Measurements from ENCODE around the gene RAB11B.
"Not testable (repeated sequence)": the region's sequence is repeated elsewhere in the genome, so short reads cannot be mapped to it uniquely, and the experiment has no call there.

RAB11B gene

DNA sequence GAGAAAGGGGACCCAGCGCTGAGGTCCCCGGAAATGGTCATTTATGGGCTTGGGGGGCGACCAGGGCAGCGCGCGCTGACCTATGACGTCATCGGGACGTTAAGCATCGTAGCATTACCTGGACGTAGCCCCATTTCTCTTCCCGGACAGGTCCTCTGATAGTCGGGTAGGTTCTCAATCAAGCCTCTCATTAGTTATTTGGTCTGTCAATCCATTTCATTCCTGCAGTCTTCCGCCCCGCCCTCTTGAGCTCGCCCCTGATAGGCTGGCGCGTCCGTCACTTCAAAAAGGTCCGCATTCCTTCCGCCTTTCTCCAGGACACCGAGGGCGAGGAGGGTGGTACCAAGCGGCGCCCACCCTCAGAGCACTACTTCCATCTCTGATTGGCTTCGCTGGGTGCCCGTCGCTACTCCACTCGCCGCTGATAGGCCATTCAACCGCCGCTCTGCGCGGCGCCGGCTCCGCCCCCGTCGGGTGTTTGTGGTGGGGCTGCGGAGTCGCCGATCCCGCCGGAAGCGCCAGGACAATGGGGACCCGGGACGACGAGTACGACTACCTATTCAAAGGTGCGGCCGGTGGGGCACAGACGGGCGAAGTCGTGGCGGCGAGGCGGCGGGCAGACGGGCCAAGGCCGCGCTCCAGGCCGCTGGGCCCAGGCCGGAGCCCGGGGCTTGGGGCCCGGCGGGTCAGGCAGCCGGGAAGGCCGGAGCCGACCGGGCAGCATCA, at the start of gene RAB11B:
RAB11B (plus strand) TSS at position 470 of the 726 bp plus-strand sequence; CDS start at position 527, 57 bp downstream.
- DNase-seq = peak; percentile 83 to 100 (median 99)

DNA sequence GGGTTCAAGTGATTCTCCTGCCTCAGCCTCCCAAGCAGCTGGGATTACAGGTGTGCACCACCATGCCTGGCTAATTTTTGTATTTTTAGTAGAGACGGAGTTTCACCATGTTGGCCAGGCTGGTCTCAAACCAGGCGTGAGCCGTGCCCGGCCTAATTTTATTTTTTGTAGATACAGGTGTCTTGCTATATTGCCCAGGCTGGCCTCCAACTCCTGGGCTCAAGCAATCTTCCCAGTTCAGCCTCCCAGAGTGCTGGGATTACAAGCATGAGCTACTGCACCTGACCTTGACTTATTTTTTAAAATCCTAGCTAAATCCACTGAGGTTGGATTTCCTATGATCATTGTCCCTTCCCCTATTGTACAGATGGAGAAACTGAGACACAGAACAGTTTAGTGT, 48.7 kb upstream of the RAB11B start:
- DNase-seq = not testable (repeated sequence)

DNA sequence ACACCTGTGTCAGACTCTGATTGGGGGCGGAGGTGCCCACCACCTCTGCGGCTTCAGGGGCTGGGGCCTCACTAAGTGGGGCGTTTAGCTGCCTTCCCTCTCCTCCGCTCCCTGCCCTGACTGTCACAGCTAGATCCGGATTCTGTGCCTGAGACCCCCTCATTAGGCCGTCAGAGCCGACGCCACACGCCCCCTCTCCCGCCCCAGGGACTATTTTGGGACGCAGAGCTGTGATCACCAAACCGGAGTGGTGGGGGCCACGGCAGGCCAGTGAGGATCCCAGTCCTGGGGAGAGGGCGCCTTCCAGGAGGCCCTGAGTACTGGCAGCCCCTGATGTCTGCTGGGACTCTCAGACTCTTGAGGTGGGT, 47.9 kb upstream of the RAB11B start:
- DNase-seq = no peak

DNA sequence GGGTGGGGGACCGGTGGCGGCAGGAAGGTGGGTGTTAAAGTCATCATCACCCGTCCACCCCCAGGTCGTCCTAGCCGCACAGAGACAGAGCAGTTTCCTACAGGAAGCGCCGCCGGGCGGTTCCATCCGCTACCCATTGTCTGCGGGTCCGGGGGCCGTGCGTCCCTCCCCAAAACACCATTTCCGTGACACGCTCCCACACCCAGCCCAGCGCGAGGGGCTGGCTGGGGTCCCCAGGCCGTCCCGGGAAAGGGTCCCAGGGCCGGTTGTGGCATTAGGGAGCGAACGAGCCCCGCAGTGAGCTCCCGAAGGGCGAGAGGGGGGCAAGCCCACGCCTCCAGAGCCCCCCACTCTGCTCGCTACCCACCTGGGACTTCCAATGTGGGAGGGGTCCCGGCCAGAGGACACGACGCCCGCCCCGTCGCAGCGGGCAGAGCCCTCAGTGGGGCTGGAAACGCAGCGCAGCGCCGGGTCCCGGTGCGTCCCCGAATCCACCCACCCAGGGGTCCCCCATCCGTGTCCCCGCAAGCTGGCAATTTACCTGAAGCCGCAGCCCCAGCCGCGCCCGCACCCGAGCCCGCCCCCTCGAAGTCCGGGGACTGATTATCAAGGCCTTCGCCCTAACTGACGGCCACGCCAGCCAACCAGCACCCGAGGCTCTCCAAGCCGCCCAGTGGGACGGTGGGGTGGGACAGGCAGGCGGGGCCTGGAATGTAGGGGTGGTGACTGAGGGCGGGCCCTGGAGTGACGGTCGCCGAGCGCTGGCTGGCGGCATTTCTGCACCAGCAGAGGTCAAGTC, 47.3 kb upstream of the RAB11B start, which contains the start of gene KANK3:
KANK3 (minus strand) TSS at position 579 of the 799 bp plus-strand sequence. CDS start 5,434 bp downstream, outside the sequence.
- DNase-seq = peak in 54 of 56 donors; percentile 4 to 91 (median 74)

DNA sequence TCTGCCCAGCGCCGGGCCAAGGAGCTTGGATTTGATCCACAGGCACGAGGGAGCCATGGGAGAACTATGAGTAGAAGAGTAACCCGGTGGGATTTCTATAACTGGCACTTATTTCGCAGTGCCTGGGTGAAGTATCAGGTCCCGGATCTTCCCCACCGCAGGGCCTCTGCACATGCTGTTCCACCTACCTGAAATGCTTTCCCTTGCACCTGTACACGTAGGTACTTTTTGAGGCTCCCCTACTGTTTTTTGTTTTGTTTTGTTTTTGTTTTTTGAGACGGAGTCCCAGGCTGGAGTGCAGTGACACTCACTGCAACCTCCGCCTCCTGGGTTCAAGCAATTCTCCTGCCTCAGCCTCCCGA, 46.7 kb upstream of the RAB11B start:
- no peak for DNase-seq

DNA sequence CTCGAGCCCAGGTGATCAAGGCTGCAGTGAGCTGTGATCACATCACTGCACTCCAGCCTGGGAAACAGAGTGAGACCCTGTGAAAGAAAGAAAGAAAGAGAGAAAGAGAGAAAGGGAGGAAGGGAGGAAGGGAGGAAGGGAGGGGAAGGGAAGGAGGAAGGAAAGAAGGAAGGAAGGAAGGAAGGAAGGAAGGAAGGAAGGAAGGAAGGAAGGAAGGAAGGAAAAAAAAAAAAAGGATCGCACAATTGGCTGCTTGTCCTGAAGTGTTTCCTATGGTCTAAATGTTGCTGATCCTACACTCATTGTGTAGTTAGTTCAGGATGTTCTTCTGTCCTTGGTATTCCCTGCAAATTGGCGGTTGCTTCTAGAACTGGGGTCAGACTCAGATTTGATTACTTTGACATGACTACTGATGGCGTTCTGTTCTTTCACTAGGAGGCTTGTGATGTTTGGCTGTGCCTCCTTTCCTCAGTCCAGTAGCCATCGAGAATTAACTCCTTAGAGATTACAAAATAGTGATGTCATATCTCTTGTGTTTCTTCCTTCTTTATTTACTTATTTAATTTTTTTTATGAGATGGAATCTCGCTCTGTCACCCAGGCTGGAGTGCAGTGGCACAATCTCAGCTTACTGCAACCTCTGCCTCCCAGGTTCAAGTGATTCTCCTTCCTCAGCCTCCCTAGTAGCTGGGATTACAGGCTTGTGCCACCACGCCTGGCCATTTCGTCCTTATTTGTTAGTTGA, 40.4 kb upstream of the RAB11B start:
- not testable (repeated sequence) for DNase-seq

DNA sequence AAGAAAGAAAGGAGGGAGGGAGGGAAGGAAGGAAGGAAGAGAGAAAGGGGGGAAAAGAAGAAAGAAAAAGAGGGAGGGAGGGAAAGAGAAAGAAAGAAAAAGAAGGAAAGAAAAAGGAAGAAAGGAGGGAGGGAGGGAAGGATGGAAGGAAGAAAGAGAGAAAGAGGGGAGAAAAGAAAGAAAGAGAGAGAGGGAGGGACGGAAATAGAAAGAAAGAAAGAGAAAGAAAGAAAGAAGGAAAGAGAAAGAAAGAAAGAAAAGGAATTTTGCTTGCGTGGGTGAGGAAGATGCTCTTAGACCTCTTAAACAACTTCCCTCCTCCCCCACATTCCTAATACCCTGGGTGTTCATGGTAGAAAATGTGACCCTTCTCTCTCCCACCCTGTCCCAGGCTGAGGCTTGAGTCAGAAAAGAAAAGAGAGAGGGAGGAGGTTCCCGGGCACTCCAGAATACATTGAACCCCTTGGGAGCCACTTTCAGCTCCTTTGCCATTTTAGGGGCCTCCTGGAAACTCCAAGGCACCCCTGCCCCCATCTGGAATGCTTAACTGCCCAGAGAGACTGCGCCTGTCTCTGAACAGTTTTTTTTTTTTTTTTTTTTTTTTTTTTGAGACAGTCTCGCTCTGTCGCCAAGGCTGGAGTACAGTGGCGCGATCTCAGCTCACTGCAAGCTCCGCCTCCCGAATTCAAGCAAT, 37.9 kb upstream of the RAB11B start:
- no peak for DNase-seq

DNA sequence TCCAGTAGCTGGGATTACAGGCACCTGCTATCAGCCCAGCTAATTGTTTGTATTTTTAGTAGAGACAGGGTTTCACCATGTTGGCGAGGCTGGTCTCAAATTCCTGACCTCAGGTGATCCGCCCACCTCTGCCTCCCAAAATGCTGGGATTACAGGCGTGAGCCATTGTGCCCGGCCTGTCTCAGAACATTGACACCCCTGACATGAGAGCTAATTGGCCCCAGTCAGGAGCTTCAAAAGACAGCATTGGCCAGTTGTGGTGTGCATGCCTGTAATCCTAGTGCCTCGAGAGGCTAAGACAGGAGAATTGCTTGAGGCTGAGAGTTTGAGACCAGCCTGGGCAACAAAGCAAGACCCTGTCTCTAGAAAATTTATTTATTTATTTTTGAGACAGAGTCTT, 37.3 kb upstream of the RAB11B start:
- DNase-seq = not testable (repeated sequence)

DNA sequence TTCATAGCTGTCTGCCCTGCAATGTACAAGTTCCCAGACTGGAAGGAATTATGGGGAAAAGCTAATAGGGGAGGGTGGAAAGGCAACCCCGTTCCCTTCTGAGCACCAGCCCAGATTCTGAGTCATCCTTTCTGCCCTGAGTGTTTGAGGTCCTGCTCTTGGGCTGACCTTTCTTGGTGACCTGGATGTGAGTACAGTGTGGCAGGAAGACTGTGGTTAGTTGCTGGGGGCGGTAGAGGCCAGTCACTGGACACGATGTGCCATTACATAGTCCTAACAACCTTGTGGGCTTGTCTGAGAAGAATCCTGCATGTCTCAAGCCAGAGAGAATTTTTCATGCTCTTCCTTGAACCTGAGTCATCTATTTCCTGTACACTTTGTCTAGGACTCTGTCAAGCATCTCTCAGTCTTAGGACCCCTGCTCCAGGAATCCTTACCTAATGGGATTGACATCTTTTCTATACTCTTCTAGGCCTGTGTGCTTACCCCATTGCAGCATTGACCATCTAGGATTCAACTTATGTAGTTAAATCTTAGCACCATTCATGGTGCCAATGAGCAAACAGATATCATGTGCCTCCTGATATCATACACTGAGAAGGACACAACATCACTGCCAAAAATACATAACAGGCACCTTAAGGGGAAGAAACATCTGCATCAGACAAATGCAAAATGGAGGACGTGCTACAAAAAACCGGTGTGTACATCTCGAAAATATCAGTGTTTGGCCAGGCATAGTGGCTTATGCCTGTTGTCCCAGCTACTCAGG, 34.3 kb upstream of the RAB11B start:
- no peak for DNase-seq

DNA sequence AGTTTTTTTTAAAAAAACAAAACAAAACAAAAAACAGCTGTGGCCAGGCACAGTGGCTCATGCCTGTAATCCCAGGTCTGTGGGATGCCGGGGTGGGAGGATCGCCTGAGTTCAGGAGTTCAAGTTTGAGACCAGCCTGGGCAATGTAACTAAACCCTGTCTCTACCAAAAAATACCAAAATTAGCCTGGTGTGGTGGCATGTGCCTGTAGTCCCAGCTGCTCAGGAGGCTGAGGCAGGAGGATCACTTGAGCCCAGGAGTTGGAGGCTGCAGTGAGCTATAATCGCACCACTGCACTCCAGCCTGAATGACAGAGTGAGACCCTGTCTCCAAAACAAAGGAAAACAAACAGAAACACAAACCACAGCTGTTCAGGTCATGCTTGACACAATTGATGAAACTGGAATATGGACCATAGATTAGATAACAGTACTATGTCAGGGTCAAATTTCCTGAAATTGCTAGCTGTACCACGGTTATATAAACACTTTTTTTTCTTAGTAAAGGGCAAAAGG, 33.1 kb upstream of the RAB11B start:
- no peak for DNase-seq

DNA sequence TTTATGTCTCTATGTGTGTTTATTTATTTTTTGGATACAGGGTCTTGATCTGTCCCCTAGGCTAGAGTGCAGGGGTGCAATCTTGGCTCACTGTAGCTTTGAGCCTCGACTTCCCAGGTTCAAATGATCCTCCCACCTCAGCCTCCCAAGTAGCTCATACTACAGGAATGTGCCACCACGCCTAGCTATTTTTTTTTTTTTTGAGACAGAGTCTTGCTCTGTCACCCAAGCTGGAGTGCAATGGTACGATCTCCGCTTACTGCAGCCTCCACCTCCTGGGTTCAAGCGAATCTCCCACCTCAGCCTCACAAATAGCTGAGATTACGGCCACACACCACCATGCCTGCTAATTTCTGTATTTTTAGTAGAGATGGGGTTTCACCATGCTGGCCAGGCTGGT, 31.2 kb upstream of the RAB11B start:
- no peak for DNase-seq

DNA sequence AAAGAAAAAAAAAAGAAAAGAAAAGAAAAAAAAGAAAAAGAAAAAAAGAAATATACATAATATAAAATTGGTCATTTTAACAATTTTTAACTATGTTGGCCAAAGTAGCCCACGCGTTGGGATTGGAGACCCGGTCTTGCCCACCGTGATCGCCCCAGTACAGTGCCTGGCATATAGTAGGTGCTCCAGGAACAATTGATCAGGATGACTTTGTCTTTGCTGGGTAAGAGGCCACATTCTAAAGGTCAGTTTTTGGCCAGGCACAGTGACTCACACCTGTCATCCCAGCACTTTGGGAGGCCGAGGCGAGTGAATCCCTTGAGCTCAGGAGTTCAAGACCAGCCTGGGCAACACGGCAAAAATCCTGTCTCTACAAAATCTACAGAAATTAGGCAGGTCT, 30.0 kb upstream of the RAB11B start:
- no peak for DNase-seq

DNA sequence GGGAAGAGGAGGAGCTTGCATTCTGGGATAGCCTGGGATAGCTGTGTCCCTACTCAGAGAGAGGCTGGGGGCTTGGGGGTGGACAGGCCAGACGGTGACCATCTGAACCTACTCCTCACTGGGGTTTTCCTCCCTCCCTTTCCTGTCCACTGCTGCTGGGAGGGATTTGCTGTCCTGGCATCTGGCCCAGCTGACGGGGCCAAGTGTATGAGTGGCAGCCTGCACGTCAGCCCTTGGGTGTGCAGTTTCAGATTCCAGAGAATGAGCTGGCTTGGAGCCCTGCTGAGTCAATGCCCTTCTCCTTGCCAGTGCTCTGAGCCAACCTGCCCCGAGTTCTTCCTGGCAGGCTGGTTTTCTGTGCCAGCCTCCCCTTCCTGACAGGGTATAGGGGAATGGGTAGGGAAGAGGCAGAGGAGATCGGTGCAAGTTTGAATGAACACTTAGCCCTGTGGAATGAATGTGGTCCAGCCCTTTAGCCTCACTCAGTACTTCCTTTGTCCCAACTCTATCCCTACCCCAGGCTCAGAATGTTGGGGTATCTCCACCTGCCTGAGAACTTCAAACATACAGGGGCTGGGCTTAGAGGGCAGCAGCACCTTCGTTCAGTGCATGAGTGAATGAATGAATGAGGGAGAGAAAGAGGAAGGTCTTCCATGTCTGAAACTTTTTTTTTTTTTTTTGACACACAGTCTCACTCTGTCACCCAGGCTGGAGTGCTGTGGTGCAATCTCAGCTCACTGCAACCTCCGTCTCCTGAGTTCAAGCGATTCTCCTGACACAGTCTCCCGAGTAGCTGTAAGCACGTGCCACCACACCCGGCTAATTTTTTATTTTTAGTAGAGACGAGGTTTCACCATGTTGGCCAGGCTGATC, 28.0 kb upstream of the RAB11B start:
- peak in 52 of 56 donors; percentile 2 to 95 (median 58) for DNase-seq

DNA sequence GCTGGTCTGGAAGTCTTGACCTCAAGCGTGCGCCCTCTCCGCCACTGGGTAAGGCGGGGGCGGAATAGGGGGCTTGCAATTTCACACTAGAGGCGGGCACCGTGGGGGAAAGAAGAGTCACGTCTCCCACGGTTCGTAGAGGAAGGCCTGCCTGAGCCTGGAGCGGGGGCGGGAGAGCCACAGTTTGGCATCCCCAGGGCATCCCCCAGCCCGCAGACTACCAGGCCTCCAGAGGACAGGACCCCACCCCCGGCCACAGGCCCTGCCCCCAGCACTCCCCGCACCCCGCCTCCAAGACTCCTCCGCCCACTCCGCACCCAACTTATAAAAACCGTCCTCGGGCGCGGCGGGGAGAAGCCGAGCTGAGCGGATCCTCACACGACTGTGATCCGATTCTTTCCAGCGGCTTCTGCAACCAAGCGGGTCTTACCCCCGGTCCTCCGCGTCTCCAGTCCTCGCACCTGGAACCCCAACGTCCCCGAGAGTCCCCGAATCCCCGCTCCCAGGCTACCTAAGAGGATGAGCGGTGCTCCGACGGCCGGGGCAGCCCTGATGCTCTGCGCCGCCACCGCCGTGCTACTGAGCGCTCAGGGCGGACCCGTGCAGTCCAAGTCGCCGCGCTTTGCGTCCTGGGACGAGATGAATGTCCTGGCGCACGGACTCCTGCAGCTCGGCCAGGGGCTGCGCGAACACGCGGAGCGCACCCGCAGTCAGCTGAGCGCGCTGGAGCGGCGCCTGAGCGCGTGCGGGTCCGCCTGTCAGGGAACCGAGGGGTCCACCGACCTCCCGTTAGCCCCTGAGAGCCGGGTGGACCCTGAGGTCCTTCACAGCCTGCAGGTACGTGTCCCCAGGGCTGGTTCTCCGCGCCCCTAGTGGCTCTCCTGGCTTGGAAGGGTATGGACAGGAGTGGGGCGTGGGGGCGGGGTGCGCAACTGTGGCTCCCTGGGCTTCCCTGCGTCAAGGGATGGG, 26.1 kb upstream of the RAB11B start, which contains the start of gene ANGPTL4:
ANGPTL4 (plus strand) TSS at position 353 of the 969 bp plus-strand sequence; CDS start at position 520, 167 bp downstream.
- DNase-seq = peak in 43 of 56 donors; percentile 6 to 69 (median 35)

DNA sequence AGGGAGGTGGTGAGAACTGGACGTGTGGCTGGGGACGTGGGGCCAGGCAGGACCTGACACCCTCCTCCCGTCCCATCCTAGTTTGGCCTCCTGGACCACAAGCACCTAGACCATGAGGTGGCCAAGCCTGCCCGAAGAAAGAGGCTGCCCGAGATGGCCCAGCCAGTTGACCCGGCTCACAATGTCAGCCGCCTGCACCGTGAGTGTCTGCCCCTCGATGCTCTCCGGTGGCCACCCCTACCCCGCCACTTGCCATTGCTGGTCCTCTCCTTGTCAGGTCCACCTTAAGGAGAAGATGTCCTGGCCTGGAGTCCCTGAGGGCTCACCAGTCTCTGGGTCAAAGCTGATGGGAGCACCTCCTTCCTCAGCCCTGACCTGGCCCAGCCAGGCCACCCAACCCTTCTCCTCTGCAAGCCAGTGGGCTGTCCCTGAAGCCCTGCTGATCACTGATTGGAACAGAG, 24.0 kb upstream of the RAB11B start:
- DNase-seq = no peak

DNA sequence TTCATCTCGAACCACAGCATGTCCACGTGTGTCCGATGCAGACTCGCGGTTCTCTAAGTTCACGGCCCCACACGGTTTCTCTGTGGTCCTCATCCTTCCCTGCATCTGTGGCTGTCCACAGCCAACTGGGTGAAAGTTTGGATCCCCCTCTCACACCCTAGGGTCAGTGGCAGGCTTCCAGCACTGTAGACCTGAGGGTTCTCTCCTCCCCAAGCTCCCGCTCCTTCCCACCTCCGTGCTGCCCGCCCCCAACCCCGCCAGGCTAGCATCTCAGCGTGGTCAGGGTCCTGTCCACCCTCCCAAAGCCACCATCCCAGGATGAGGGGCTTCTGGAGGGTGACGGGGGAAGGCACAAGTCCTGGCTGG, 23.2 kb upstream of the RAB11B start:
- peak in 13 of 56 donors; percentile 16 to 68 (median 48) for DNase-seq

DNA sequence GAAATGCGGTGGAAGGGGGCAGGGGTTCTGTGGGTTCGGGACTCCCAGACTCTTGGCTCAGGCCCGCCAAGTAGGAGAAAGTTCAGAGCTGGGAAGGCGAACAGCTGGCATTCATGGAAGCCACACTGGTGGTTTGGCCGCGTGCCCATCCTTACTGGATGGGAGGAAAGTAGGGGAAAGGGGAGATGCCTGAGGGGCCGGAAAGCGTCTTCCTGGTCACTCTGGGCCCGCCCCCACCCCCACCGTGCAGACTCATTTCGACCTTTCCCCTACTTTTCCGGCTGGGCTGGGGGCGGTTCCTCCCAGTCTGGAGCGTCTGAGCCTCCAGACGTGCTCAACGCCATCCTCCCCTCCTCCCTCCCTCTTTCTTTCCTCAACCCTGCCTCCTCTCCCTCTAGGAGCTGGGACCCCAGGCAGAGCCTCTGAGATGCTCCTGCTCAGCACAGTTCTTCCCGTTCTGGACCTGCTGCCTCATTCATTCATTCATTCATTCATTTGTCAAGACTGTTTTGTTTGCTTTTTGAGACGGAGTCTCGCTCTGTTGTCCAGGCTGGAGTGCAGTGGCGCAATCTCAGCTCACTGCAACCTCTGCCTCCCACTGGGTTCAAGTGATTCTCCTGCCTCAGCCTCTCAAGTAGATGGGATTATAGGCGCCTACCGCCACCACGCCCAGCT, 22.7 kb upstream of the RAB11B start:
- peak in 51 of 56 donors; percentile 14 to 90 (median 60) for DNase-seq

Measured in nucleus accumbens (tissue), 56 donors.